Measurements from ENCODE around the gene UPK3BL2.
"Not testable (repeated sequence)": the region's sequence is repeated elsewhere in the genome, so short reads cannot be mapped to it uniquely, and the experiment has no call there.

- TF ChIP-seq YY1 (IDR thresholded peaks at IDR 0.05); REST (IDR thresholded peaks at IDR 0.05); CTCF (IDR thresholded peaks at IDR 0.05; ENCODE audit: low read depth, low read length, missing input control); MAX (IDR thresholded peaks at IDR 0.05); ATF3 (IDR thresholded peaks at IDR 0.05); RAD21 (IDR thresholded peaks at IDR 0.05); SP1 (IDR thresholded peaks at IDR 0.05); HNF4G (IDR thresholded peaks at IDR 0.05); TAF1 (conservative IDR thresholded peaks at IDR 0.05); RXRA (IDR thresholded peaks at IDR 0.05); JUND (IDR thresholded peaks at IDR 0.05); ZBTB33 (IDR thresholded peaks at IDR 0.05); HNF4A (conservative IDR thresholded peaks at IDR 0.05); FOXA1 (IDR thresholded peaks at IDR 0.05): not testable (repeated sequence)
Observed at GRCh38 chr7:102583495-102583894, 40.0 kb upstream of the UPK3BL2 start.

Measured in liver (tissue), 3 donors.